ENCODE measurements around the gene MLF2. TPM values are rescaled to one million over a fixed set of nuclear protein-coding genes. Genes with fewer than 3 reads are reported as not detected.

MLF2 gene
- total and polyA plus RNA-seq, 9 of the 15 experiments (the other 6 are each of a cell fraction or from before 2014, with no cell fraction given) = 11.4 to 190 (median 139) TPM

DNA sequence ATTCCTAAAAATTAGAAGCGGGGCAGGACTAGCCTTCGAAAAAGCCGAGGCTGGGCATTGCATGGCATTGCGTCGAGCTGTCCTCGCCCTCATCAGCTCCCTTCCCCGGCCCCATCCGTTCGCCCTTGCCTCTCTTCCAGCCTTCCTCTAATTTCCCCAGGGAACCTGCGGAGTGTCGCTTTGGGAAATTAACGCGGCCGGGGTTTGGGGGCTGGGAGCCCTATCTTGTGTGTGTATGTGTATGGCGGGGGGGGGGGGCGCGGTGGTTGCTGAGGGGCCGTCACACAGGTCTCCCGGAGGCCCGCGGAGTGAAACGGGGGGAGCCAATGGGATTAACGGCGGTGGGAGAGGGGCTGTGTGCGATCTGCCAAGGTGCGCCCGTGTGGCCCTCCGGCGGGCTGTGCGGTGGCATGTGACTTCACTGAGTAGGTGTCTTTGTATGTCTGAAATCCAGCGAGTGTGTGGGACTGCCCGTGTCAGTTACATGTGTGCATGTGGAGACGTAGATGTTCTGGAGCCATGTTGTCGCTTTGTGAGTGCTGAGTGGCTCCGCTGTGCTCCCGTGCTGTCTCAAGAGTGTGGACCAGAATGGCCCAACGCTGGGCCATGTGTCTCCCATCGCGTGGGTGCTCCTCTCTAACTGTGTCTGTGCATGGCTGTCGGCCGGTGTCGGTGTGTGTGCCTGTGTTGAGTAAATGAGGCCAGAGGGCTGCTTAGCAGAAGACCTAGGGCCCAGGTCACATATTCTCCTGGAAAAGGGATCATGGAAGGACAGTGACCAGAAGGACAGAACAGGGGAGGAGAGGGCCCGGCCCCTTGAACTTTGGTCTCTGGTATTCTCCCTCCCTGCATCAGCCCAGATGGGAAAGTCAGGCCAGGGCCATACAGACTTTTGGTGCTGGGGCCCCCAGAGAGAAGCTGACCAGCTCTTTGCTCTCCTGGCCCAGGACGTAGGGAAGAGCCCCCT, 14.7 kb upstream of the MLF2 start (continued):
- TF ChIP-seq MEF2A (IDR thresholded peaks at IDR 0.05; ENCODE audit: control insufficient read depth, low read depth, low read length) (no peak), ZNF785 (CRISPR knock-in tag; IDR thresholded peaks at IDR 0.05) (no peak), KAT2B (IDR thresholded peaks at IDR 0.05; ENCODE audit: low read depth, low read length) (no peak), NCOA2 (IDR thresholded peaks at IDR 0.05; ENCODE audit: partially characterized antibody in 2 of 2) (no peak), ESRRB (CRISPR knock-in tag; IDR thresholded peaks at IDR 0.05; ENCODE audit: borderline replicate concordance) (no peak), MTF1 (CRISPR knock-in tag; IDR thresholded peaks at IDR 0.05; ENCODE audit: borderline replicate concordance) (no peak), ZNF695 (CRISPR knock-in tag; IDR thresholded peaks at IDR 0.05) (no peak), HES1 (IDR thresholded peaks at IDR 0.05; ENCODE audit: low read depth) (no peak), ZBTB17 (CRISPR knock-in tag; IDR thresholded peaks at IDR 0.05) (no peak), UBTF (IDR thresholded peaks at IDR 0.05; ENCODE audit: borderline replicate concordance in 1 of 2, low read depth in 2 of 2, low read length in 2 of 2) (no peak), ZNF408 (CRISPR knock-in tag; IDR thresholded peaks at IDR 0.05; ENCODE audit: low read depth) (no peak), ZNF175 (CRISPR knock-in tag; IDR thresholded peaks at IDR 0.05; ENCODE audit: low read depth) (no peak), MAFK (IDR thresholded peaks at IDR 0.05; ENCODE audit: low read length) (no peak), ZNF778 (CRISPR knock-in tag; IDR thresholded peaks at IDR 0.05) (no peak), SAFB (IDR thresholded peaks at IDR 0.05; ENCODE audit: borderline replicate concordance, low read depth, low read length) (no peak), DMBX1 (CRISPR knock-in tag; IDR thresholded peaks at IDR 0.05; ENCODE audit: borderline replicate concordance) (no peak), RFX1 (IDR thresholded peaks at IDR 0.05) (no peak)

All from K562 (cell line).